Retinal pigment epithelial cell (primary cell): ENCODE results near the gene KCNJ6.
A peak's percentile ranks its signal among the peaks of the same experiment; 100 is the strongest.

ENCODE experiments used
- DNase-seq: peaks from one replicate; pipeline ENCODE4 v3.0.0-alpha.2; 2010; ENCODE audit warnings: low read depth
- H3K4me3 ChIP-seq: 2 replicates; pipeline ENCODE4 v1.5.1; 2011; ENCODE audit warnings: mild to moderate bottlenecking, low read length, control low read depth, moderate library complexity
- CTCF ChIP-seq: conservative IDR thresholded peaks from 2 replicates; pipeline ENCODE4 v1.5.1; 2011; ENCODE audit warnings: low read depth, low read length, control low read depth, inconsistent platforms

KCNJ6 gene

GRCh38 chr21:37886726-37887299, 29.4 kb downstream of the KCNJ6 start:
- H3K4me3 ChIP-seq = no peak overlapping the region
- TF ChIP-seq CTCF = no peak

GRCh38 chr21:37886120-37886519, 30.1 kb downstream of the KCNJ6 start:
- no peak for DNase-seq
- TF ChIP-seq CTCF = no peak
- H3K4me3 ChIP-seq = no peak overlapping the region

More at GRCh38 chr21:37886726-37887299, 29.4 kb downstream of the KCNJ6 start:
- DNase-seq = no peak

- no peak overlapping the region for H3K4me3 ChIP-seq
- TF ChIP-seq CTCF = no peak
- DNase-seq = peak; percentile 49
Observed at GRCh38 chr21:37878946-37879660, 37.2 kb downstream of the KCNJ6 start.

GRCh38 chr21:37877888-37878684, 38.2 kb downstream of the KCNJ6 start:
- no peak overlapping the region for H3K4me3 ChIP-seq
- no peak for DNase-seq
- TF ChIP-seq CTCF = no peak

- no peak for TF ChIP-seq CTCF
- H3K4me3 ChIP-seq = no peak overlapping the region
- no peak for DNase-seq
Observed at GRCh38 chr21:37877171-37877570, 39.1 kb downstream of the KCNJ6 start.

DNA sequence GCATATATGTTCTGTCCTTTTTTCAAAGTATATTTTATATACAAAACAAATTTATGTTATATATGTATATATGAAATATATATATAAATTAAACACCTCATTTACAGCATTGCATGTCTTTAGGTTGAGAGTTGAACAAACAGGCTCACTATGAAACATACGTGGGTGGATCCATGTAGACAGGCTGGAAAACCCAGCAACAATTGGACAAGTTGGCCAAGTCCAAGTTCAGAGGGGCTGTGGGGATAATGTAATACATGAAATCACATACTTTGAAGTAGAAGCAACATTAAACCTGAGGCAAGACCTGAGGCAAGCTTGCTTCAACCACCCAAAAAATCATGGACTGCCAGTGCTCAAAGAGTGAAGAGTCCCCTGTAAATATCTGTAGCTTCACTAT, 39.7 kb downstream of the KCNJ6 start:
- H3K4me3 ChIP-seq = no peak overlapping the region
- DNase-seq = no peak
- TF ChIP-seq CTCF = no peak
